COLO668 (cell line): ENCODE data around the gene SCIMP.
"Not testable (repeated sequence)": the region's sequence is repeated elsewhere in the genome, so short reads cannot be mapped to it uniquely, and the experiment has no call there.

Source experiments
- DNase-seq: peaks from one replicate; lab custom pipeline; 2025; ENCODE audit not compliant: unreplicated experiment; lab: John Stamatoyannopoulos, UW

The SCIMP gene

DNA sequence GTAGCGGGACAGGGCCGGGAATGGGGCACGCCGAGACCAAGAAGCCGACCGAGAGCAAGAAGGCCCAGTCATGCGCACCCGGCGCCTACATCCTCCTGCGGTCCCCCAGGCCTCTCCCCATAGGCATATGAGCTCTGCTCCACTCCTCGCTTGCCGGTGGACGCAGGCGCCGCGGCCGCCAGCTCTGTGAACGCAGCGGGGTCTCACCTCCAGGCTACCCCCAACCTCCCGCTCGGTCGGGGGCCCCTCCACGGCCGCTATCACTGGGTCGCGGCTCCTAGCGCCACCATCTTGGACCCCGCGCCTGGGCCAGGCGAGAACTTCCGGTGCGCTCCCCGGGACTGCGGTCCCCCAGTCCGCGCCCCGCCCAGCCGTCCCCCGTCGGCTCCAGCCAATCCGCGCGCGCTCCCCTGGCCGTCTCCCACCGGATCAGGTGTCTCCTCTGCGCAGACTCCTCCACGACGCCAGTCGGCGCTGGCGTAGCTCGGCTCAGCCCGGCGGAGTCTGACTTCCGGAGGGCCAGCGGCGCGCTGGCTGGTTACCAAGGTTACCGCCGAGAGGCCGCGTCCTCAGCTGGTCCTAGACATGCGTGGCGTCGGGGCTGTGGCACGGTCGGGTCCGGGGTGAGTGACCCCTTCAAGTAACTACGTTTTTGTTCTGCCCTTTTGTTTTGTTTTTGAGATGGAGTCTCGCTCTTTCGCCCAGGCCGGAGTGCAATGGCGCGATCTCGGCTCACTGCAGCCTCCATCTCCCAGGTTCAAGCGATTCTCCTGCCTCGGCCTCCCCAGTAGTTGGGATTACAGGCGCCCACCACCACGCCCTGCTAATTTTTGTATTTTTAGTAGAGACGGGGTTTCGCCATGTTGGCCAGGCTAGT is 42.9 kb downstream of the SCIMP start, which contains the start of gene ZNF594:
Gene ZNF594, minus strand, starts transcription at position 328 of the 877 bp plus-strand sequence. CDS start 7,612 bp downstream, outside the sequence.
- peak; percentile 94 for DNase-seq

DNA sequence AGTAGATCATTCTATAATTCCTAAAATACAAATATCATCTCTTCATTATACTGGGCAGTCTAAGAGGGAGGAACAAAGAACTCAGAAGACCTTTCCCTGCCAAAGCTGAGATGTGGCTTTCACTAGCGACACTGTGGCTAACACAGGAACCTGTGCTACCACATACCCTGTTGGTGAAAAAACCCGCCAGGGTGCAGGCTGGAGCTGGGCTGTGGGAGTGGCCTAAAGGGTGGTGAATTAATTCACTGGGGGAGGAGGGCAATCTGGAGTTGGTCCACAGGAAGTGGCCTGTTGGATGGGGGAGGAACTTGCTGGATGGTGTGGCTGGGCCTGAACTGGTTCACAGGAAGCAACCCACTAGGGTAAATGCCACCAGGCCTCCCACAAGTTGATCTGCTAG is 50.4 kb downstream of the SCIMP start:
- DNase-seq, result no peak

DNA sequence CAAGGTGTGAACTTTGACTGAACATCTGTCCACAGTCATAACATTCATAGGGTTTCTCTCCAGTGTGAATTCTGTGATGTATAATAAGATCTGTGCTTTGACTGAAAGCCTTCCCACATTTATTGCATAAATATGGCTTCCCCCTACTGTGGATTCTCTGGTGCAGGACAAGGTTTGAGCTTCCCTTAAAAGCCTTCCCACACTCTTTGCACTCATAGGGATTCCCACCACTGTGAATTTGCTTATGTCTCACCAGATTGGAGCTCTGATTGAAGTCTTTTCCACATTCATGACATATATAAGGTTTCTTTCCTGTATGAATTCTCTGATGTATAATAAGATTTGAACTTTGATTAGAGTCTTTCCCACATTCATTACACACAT is 51.3 kb downstream of the SCIMP start:
- DNase-seq, result no peak

DNA sequence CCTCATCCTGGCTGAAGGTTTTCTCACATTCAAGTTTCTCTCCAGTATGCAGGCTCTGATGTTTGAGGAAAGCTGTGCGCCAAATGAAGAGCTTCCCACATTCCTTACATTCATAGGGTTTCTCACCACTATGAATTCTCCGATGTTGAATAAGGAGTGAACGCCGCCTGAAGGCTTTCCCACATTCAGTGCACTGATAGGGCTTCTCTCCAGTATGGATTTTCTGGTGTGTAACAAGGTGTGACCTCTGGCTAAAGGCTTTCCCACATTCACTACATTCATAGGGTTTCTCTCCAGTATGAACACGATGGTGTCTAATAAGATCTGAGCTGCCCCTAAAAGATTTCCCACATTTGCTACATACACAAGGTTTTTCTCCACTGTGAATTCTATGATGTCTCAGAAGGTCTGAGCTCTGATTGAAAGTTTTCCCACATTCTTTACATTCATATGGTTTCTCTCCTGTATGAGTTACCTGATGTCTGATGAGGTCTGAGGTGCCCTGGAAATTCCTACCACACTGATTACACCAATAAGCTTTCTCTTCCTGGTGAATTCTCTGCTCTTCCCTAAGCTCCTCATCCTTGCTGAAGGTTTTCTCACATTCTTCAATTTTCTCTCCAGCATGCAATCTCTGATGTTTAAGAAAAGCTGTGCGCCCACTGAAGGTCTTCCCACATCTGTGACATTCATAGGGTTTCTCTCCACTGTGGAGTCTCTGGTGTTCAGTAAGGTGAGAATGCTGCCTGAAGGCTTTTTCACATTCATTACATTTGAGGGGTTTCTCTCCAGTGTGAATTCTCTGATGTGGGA is 51.9 kb downstream of the SCIMP start:
- no peak for DNase-seq

DNA sequence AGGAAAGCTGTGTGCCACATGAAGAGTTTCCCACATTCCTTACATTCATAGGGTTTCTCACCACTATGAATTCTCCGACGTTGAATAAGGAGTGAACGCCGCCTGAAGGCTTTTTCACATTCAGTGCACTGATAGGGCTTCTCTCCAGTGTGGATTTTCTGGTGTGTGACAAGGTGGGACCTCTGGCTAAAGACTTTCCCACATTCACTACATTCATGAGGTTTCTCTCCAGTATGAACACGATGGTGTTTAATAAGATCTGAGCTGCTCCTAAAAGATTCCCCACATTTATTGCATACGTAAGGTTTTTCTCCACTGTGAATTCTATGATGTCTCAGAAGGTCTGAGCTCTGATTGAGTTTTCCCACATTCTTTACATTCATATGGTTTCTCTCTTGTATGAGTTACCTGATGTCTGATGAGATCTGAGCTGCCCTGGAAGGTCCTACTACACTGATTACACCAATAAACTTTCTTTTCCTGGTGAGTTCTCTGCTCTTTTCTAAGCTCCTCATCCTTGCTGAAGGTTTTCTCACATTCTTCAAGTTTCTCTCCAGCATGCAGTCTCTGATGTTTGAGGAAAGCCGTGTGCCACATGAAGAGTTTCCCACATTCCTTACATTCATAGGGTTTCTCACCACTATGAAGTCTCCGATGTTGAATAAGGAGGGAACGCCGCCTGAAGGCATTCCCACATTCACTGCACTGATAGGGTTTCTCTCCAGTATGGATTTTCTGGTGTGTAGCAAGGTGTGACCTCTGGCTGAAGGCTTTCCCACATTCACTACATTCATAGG is 53.0 kb downstream of the SCIMP start:
- DNase-seq, result no peak

DNA sequence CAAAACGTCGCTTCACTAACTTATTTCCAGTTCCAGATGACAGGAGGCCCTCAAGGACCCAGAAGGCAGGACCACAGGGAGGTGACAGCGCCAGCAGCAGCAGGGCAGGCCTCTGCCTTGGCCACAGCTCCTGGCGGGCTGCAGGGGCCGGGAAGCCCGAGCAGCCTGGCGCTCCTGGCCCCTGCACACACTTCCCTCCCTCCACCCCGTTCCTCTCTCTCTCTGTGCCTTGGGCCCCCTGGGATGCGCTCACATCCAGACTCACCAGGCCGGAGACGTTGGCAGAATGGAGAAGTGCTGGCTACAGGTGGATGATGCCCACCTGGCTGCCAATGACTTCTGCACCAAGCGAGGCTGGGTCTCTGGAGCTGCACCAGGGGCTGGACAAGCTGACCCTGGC is 55.7 kb downstream of the SCIMP start:
- no peak for DNase-seq

DNA sequence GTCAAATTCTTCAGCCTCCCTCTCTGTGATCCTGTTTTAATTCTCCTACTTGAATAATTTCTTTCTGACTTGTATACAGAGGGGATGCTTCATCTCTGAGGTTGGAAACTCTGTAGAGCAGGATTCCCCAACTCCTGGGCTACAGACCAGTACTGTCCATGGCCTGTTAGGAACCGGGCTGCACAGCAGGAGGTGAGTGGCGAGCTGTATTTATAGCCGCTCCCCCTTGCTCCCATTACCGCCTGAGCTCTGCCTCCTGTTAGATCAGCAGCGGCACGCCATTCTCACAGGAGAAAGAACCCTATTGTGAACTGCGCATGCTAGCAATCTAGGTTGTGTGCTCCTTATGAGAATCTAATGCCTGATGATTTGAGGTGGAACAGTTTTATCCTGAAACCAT is 59.6 kb downstream of the SCIMP start:
- DNase-seq, result not testable (repeated sequence)

DNA sequence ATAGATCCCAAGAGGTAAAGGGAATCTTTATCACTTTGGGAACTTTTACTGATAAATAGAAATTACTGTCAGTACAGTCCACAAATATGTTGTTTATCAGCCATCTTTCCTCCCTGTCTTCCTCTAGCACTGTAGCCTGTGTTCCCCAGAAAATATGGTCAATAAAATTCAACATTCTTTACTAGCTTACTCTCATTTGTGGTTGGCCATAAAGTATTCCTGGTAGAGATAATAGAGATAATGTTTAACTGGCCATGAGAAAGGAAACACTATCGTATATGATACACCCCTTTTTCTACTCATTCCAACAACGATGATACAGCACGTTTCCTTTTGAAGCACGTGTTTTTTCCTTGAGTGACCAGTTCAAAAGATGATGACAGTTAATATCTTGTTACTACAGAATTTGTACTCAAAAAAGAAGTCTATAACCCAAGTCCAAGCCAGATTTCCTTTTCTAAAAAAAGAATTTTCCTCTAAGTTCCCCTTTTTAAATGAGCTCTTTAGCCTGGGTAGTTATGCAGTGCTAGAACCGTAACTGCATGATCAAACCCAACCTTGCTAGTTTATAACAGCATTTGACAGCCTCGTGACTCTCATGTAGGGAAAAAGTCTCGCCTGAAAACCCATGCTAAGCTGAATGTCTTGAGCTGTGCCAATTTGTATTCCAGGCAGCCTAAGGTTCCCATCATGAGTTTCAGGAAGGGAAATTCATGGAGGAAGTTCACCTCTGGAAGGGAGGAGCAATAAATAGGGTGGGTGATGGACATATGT is 68.7 kb downstream of the SCIMP start:
- not testable (repeated sequence) for DNase-seq

DNA sequence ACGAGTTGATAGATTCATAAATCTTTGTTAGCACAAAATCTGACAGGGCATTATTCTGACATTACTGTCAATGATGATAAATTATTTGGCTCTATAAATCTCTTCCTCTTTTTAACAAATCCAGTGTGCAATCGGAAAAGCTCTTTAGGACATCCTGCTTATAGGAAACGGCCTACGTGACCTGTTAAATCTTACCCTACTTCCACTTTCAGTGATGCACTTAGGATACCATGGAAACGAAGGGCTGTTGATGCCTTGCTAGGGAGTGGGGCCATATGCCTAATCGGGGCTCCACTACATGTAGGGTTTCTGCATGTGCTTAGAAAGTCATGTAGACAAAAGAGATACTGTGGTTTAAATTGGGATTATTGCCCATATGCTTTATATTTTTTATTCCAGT is 70.2 kb downstream of the SCIMP start:
- no peak for DNase-seq

DNA sequence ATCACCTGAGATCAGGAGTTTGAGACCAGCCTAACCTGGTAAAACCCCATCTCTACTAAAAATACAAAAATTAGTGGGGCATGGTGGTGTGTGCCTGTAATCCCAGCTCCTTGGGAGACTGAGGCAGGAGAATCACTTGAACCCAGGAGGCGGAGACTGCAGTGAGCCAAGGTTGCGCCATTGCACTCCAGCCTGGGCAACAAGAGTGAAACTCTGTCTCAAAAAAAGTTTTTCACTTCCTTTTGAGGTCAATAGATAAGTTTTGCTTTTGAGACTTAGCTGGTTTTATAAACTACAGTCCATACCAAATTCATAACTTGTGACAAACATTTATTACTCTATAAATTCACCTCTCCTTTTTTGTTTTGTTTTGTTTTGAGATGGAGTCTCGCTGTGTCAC is 72.9 kb downstream of the SCIMP start:
- DNase-seq, result not testable (repeated sequence)

DNA sequence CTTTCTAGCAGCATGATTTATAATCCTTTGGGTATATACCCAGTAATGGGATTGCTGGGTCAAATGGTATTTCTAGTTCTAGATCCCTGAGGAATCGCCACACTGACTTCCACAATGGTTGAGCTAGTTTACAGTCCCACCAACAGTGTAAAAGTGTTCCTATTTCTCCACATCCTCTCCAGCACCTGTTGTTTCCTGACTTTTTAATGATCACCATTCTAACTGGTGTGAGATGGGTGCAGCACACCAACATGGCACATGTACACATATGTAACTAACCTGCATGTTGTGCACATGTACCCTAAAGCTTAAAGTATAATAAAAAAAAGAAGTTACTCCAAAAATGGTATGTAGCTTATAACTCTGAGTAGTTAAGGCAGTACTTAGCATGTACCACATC is 74.0 kb downstream of the SCIMP start:
- not testable (repeated sequence) for DNase-seq
